SK-N-SH treated with all-trans-retinoic acid at 6 μM for 48 hours (cell line): ENCODE results near the gene VPS11.

Experiments used
- CSDC2 ChIP-seq: fragments of 250-450 bp; sonication (Bioruptor Pico); IDR thresholded peaks from 2 replicates; pipeline ENCODE4 v1.5.0; 2020; ENCODE audit warnings: mild to moderate bottlenecking, moderate library complexity
- PPARA ChIP-seq: fragments of 250-450 bp; sonication (Bioruptor Pico); IDR thresholded peaks from 2 replicates; pipeline ENCODE4 v1.5.0; 2020; ENCODE audit warnings: mild to moderate bottlenecking, borderline replicate concordance
- TOX ChIP-seq: fragments of 250-450 bp; sonication (Bioruptor Pico); IDR thresholded peaks from 2 replicates; pipeline ENCODE4 v1.8.0; 2021; ENCODE audit warnings: mild to moderate bottlenecking, moderate library complexity, borderline replicate concordance
- ZC3H10 ChIP-seq: fragments of 250-450 bp; sonication (Bioruptor Pico); IDR thresholded peaks from 2 replicates; pipeline ENCODE4 v1.5.1; 2021; ENCODE audit warnings: mild to moderate bottlenecking, moderate library complexity
- ZFP30 ChIP-seq: fragments of 450-650 bp; formaldehyde crosslinking; IDR thresholded peaks from 2 replicates; pipeline ENCODE4 v1.5.0; 2022; ENCODE audit warnings: mild to moderate bottlenecking, moderate library complexity
- ZNF565 ChIP-seq: fragments of 450-650 bp; formaldehyde crosslinking; conservative IDR thresholded peaks from 2 replicates; pipeline ENCODE4 v1.5.0; 2020; ENCODE audit warnings: low read depth, mild to moderate bottlenecking, moderate library complexity
- ZNF70 ChIP-seq: fragments of 450-650 bp; formaldehyde crosslinking; IDR thresholded peaks from 2 replicates; pipeline ENCODE4 v1.5.0; 2020; ENCODE audit warnings: mild to moderate bottlenecking, moderate library complexity
- TF ChIP-seq, protein P1 (sequence below): fragments of 250-450 bp; sonication (Bioruptor Pico); IDR thresholded peaks from 2 replicates; pipeline ENCODE4 v1.5.1; 2020; ENCODE audit warnings: low read depth, mild to moderate bottlenecking, moderate library complexity

GRCh38 chr11:119116601-119117000 is 49.0 kb downstream of the VPS11 start:
- TF ChIP-seq ZC3H10 (CRISPR knock-in tag) (no peak), ZNF70 (CRISPR knock-in tag) (no peak), PPARA (no peak), ZFP30 (CRISPR knock-in tag) (no peak), CSDC2 (no peak), ZNF565 (CRISPR knock-in tag) (no peak), TOX (CRISPR knock-in tag) (no peak)
- TF ChIP-seq, protein P1, sequence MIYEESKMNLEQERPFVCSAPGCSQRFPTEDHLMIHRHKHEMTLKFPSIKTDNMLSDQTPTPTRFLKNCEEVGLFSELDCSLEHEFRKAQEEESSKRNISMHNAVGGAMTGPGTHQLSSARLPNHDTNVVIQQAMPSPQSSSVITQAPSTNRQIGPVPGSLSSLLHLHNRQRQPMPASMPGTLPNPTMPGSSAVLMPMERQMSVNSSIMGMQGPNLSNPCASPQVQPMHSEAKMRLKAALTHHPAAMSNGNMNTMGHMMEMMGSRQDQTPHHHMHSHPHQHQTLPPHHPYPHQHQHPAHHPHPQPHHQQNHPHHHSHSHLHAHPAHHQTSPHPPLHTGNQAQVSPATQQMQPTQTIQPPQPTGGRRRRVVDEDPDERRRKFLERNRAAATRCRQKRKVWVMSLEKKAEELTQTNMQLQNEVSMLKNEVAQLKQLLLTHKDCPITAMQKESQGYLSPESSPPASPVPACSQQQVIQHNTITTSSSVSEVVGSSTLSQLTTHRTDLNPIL (CRISPR knock-in tag): no peak
